G401.6 (cell line): Measurements from ENCODE around the gene SLC27A2.
"Not testable (repeated sequence)": the region's sequence is repeated elsewhere in the genome, so short reads cannot be mapped to it uniquely, and the experiment has no call there.

Experiments used
- FAIRE-seq: peaks from 2 replicates; lab custom pipeline; 2012; peaks lifted over from hg19 to GRCh38; lab: Jason Lieb, UNC

Gene SLC27A2

DNA sequence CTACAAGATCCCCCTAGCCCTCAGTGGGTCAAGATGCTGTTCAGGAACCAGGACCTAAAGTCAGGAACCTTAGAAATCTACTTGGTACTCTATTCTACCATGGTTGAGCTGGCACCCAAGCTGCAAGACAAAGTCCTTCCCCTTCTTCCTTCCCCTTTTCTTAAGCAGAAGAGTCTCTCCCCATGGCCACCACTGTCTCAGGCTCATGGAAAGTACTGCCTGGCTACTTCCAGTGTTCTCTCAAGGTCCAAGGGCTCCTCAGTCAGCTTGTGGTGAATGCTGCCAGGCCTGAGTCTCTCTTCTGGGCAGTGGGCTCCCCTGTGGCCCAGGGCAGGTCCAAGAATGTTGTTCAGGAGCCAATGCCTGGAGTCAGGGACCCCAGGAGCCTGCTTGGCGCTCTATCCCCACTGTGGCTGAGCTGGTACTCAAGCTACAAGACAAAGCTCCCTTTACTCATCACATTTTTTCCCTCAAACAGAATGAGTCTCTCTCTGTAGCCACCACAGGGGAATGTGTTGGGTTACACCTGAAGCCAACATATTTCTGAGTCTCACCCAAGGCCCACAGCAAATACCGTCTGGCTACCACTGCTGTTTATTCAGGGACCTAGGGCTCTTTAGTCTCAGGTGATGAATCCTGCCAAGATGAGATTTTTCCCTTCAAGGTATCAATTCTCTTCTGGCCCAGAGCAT, 18.1 kb upstream of the SLC27A2 start:
- FAIRE-seq: no peak

GRCh38 chr15:50164458-50164857, 17.5 kb upstream of the SLC27A2 start:
- FAIRE-seq: no peak

DNA sequence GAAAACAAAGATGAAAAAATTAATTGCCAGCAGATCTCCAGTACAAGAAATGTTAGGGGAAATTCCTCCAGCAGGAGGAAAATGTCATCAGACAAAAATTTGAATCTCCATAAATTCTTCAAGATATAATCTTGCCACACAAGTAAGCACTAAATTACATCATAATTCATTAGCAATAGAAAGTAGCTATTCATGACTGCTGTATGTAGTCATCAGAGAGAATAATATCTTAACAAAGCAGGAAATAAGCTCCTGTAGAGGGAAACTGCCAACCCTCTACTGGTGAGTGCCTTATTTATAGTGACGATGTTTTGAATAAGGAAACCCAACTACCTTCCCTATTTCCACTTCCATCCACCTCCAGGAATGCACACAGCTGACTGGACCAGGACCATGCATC, 15.8 kb upstream of the SLC27A2 start:
- no peak for FAIRE-seq

DNA sequence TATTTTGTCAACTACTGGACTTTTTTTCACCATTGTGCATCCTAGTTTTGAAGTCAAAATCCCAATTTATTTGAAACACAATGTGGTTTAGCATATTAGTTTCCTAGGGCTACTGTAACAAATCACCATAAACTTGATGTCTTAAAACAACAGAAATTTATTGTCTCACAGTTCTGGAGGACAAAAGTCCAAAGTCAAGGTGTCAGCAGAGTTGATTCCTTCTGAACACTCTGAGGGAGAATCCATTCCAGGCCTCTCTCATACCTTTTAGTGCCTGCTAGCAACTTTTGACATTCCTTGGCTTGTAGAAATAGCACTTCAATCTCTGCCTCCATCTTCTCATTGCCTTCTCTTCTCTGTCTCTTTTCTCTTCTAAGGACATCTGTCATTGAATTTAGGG, 14.9 kb upstream of the SLC27A2 start:
- no peak for FAIRE-seq

DNA sequence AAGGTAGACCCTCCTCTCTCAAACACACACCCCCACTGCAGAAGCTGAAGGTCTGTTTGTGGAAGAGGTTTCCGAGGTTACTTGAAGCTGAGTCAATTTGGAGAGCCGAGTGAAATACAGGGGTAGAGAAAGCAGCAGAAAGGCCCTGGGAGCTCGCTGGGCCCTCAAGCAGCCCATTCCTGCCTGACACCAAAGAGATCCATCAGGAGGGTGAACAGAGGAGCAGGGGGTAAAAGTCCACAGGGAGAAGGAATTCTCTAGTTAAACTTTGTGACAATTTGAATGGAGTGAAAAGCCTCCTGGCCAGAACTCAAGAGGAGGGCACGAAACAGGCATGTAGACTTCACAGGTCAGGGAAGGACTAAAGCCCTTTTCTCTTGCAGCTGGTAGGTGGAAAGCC, 13.6 kb upstream of the SLC27A2 start:
- no peak for FAIRE-seq

GRCh38 chr15:50168783-50169411, 13.1 kb upstream of the SLC27A2 start:
- FAIRE-seq: no peak

DNA sequence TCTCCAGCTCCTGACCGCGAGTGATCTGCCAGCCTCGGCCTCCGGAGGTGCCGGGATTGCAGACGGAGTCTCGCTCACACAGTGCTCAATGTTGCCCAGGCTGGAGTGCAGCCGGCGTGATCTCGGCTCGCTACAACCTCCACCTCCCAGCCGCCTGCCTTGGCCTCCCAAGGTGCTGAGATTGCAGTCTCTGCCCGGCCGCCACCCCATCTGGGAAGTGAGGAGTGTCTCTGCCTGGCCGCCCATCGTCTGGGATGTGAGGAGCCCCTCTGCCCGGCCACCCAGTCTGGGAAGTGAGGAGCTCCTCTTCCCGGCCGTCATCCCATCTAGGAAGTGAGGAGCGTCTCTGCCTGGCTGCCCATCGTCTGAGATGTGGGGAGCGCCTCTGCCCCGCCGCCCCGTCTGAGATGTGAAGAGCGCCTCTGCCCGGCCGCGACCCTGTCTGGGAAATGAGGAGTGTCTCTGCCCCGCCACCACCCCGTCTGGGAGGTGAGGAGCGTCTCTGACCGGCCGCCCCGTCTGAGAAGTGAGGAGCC, 9.6 kb upstream of the SLC27A2 start:
- FAIRE-seq: not testable (repeated sequence)

- FAIRE-seq: no peak
Measured at GRCh38 chr15:50176869-50177268, 5.1 kb upstream of the SLC27A2 start.

GRCh38 chr15:50180091-50180490, 1.9 kb upstream of the SLC27A2 start:
- FAIRE-seq: no peak

GRCh38 chr15:50180582-50180981, 1.4 kb upstream of the SLC27A2 start:
- no peak for FAIRE-seq

DNA sequence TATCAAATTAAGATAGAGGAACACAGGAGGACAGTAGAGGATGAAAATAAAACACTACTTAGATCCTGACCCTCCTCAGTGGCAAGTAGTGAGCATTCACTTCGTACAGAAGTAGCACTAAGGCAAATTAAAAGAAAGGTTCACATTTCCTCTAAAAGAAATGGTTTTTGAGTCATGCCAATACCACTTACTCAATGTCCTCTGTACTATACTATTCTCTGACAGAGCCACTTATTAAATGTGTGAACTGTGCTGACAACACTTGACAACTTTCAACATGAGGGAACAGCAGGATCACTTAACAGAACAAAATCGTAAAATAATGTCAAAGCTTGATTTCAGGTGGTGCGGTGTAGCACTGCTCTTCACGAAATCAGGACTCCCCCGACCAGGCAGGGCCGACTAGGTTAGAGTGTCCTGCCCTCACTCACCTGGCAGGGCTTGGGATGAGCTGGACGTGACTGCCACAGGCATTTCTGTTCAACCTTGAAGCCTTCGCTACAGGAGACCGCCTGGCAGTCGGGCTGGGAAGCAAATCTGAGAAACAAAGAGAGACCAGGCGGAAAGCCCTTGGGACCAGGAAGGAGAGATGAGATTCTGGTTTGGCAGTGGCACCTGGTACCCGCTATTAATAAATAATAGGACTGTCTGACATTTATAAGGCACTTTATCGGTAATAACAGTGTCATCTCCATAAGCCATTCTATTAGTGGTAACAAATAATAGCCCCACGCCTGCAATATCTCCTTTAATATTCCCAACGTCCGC, 611 bp upstream of the SLC27A2 start:
- FAIRE-seq: no peak

- FAIRE-seq: no peak
Measured at GRCh38 chr15:50182219-50183013, 420 bp downstream of the SLC27A2 start.

- no peak for FAIRE-seq
Measured at GRCh38 chr15:50183112-50183794, 1.3 kb downstream of the SLC27A2 start.

DNA sequence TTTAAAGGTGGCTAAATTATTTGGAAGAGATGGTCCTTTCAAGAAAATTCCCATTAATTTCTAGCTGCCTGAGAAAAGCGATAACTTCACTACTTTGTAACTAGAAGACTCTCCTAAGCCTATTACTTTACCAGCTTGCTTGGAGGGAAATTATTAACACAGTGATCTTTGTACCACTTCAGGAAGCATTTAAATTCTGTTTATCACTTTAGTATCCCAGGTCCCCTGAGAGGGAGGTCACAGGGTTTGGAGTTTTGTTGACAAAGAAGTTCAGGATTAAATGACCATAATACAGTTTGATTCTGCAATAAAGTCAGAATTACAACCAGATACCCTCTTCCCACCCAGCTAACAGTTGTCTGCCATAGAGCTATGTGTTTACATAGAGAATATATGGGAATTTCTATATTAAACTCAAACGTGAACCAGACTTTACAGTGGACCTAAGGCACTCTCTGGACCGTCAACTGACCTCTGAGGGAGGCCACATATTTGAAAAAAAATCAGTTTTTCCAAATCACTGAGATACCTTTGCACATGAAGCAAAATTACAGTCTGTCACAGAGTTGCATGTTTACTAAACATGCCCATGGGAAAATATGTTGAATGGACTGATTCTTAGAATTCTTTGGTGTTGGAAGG, 3.0 kb downstream of the SLC27A2 start:
- no peak for FAIRE-seq

DNA sequence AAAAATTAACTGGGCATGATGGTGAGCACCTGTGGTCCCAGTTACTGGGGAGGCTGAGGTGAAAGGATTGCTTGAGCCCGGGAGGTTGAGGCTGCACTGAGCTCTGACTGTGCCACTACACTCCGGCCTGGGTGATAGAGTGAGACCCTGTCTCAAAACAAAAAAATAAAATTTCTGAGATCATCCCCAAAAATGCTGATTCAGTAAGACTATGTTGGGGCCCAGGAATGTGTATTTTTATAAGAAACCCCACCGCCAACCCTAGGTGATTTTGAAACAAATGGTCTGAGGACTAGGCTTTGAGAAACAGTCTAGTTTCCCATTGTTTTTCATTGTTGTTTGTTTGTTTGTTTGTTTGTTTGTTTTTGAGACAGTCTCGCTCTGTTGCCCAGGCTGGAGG, 4.1 kb downstream of the SLC27A2 start:
- no peak for FAIRE-seq

- FAIRE-seq: no peak
Measured at GRCh38 chr15:50186752-50187151, 4.8 kb downstream of the SLC27A2 start.

DNA sequence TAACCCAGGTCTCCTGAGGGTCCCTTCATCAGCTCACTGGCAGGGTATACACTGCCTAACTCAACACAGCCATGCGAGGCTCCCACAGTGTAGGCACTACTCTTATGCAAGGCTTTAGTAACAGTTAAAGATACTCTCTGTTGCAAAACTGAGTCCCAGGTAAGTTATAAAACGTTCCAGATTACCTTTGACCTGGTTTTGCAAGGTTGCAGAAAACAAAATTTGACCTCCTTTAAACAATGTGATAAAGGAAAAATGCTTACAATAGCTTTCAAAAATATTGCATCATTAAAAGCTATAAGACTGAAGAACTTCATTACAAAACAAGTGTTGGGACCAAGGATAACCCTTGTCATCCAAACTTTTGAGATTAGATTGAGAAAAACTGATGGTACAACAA, 5.5 kb downstream of the SLC27A2 start:
- FAIRE-seq: no peak

GRCh38 chr15:50187997-50188396, 6.0 kb downstream of the SLC27A2 start:
- no peak for FAIRE-seq

GRCh38 chr15:50188793-50189192, 6.8 kb downstream of the SLC27A2 start:
- not testable (repeated sequence) for FAIRE-seq

DNA sequence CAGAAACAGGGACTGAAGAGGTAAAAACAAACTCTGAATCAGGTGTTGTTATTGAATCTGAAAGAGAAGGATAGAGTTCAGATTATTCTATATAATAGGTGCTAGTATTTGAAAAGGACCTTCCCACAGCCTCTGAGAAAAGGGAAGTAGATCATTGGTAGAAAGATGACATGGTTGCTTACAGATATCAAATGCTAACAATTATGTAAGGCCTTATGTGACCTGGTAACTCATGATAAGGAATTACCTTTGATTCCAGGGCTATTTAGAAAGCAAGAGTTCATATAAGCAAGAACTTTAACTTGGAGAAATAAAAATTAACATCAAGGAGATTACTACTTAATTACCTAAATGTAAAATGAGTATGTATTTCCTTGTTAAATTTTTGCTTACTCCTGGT, 7.6 kb downstream of the SLC27A2 start:
- FAIRE-seq: no peak

GRCh38 chr15:50190166-50190570, 8.2 kb downstream of the SLC27A2 start:
- no peak for FAIRE-seq
